HepG2 (cell line): Measurements from ENCODE around the gene ZNF771. TPM values are rescaled to one million over a fixed set of nuclear protein-coding genes. Genes with fewer than 3 reads are reported as not detected.

Experiments
- CBX1 ChIP-seq: IDR thresholded peaks from one replicate; pipeline ENCODE4 v1.6.1; 2016; ENCODE audit warnings: antibody characterized with exemption, low read depth
- CREBL2 ChIP-seq: sonication (generic); formaldehyde crosslinking; IDR thresholded peaks from 2 replicates; pipeline ENCODE4 v1.8.1; 2023; ENCODE audit warnings: missing genetic modification reagents, mild to moderate bottlenecking, borderline replicate concordance
- GABPA ChIP-seq, 2 experiments: IDR thresholded peaks; 2 replicates each; pipeline ENCODE4 v1.6.1; 2011 to 2016; ENCODE audit warnings: low read depth in 2 of 2, low read length in 1 of 2, missing biosample characterization in 1 of 2, missing genetic modification characterization in 1 of 2
- KLF9 ChIP-seq: IDR thresholded peaks from 2 replicates; pipeline ENCODE4 v1.6.1; 2016; ENCODE audit warnings: low read depth
- MED8 ChIP-seq: sonication (generic); formaldehyde crosslinking; IDR thresholded peaks from 2 replicates; pipeline ENCODE4 v1.8.1; 2023; ENCODE audit warnings: mild to moderate bottlenecking, missing genetic modification reagents; ENCODE audit not compliant: insufficient replicate concordance
- SIN3A ChIP-seq: IDR thresholded peaks from 2 replicates; pipeline ENCODE4 v1.6.1; 2011; ENCODE audit warnings: low read depth, mild to moderate bottlenecking, control low read depth, low read length, borderline replicate concordance
- SYNCRIP ChIP-seq: fragments of 200-400 bp; formaldehyde crosslinking; IDR thresholded peaks from 2 replicates; pipeline ENCODE4 v1.6.1; 2018; ENCODE audit warnings: mild to moderate bottlenecking, low read depth, low read length; ENCODE audit not compliant: insufficient read depth
- TEAD3 ChIP-seq: optimal IDR thresholded peaks from 2 replicates; pipeline ENCODE3; 2016; ENCODE audit warnings: borderline replicate concordance
- ZNF276 ChIP-seq: sonication (generic); formaldehyde crosslinking; IDR thresholded peaks from 2 replicates; pipeline ENCODE4 v1.4.0; 2020; ENCODE audit warnings: mild to moderate bottlenecking, low read depth, missing genetic modification reagents
- ZNF800 ChIP-seq: sonication (generic); formaldehyde crosslinking; IDR thresholded peaks from 2 replicates; pipeline ENCODE4 v1.4.0; 2020; ENCODE audit warnings: missing genetic modification reagents
- ZSCAN5A ChIP-seq: sonication (generic); formaldehyde crosslinking; IDR thresholded peaks from 2 replicates; pipeline ENCODE4 v1.8.0; 2022; ENCODE audit warnings: mild to moderate bottlenecking, missing genetic modification reagents, borderline replicate concordance
- polyA plus RNA-seq, 8 experiments: library from polyadenylated mRNA; depleted of rRNA in 3 of 8; stranded (reverse) in 7 of 8; unstranded in 1 of 8; fragments of >200 nt; fragmentation: Illumina TruSeq in 4 of 8; extraction: Trizol in 4 of 8; gene quantifications; 2 replicates each; pipeline versions ENCODE4 v1.2.1 to v1.2.3, GENCODE V29; 2011 to 2016; ENCODE audit warnings: low read depth in 4 of 8, missing spikeins in 1 of 8, mixed read lengths in 1 of 8; ENCODE audit not compliant: insufficient read depth in 1 of 8
- total RNA-seq, 5 experiments: library from RNA; depleted of rRNA; stranded (reverse); fragments of >200 nt; fragmentation: Illumina TruSeq; extraction: Trizol; gene quantifications; 2 replicates each; pipeline ENCODE4 v1.2.3, GENCODE V29; 2016; ENCODE audit warnings: low read depth in 1 of 5
- TF ChIP-seq, protein P1 (sequence below): sonication (generic); formaldehyde crosslinking; IDR thresholded peaks from 2 replicates; pipeline ENCODE4 v1.4.0; 2020; ENCODE audit warnings: low read depth, missing genetic modification reagents
- TF ChIP-seq, protein P2 (sequence below): sonication (generic); formaldehyde crosslinking; IDR thresholded peaks from 2 replicates; pipeline ENCODE4 v1.8.1; 2023; ENCODE audit warnings: missing genetic modification reagents, inconsistent platforms, borderline replicate concordance
- TF ChIP-seq, protein P3 (sequence below): IDR thresholded peaks from 2 replicates; pipeline ENCODE4 v1.6.1; 2016; ENCODE audit warnings: missing biosample characterization, missing genetic modification reagents, low read depth

ZNF771 gene
- total and polyA plus RNA-seq, 2 of the 13 experiments (the other 11 are each of a cell fraction or from before 2014, with no cell fraction given) = 5.0 to 11.8 TPM

DNA sequence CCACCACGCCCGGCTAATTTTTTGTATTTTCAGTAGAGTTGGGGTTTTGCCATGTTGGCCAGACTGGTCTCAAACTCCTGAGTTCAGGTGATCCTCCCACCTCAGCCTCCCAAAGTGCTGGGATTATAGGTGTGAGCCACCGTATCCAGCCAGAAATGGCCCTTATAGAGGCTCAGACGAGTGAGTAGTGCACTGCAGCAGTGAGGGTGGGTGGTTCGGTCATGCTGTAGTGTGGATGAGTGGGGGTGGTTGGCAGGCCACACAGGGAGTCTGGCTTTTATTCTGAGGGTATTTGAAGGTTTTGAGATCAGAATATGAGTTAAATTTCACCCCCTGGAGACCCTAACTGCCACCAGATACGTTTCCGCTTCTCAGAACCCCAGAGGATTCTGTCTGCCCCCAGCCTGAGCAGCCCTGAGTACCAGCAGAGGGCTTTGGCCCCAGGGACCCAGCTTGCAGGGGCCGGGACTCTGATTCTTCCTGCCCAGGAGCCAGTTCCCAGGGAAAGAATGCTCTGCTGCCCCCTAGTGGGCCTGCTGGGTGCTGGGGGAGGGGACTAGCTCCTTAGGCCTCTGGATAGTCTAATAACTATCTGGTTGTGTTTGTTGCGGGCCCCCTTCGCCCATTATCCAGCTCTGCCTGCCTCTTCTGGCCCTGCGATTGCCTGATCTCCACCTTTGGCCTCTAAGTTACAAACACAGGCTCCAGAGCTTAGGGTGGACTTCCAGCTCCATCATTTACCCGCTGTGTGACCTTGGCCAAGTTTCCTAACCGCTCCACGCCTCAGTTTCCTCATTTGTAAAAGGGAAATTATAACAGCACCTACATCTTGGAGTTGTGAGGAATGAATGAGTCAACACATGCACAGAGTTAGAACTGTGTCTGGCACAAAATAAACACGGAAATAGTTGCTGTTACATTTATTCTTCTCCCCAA is 2.0 kb downstream of the ZNF771 start (continued):
- TF ChIP-seq, protein P1, sequence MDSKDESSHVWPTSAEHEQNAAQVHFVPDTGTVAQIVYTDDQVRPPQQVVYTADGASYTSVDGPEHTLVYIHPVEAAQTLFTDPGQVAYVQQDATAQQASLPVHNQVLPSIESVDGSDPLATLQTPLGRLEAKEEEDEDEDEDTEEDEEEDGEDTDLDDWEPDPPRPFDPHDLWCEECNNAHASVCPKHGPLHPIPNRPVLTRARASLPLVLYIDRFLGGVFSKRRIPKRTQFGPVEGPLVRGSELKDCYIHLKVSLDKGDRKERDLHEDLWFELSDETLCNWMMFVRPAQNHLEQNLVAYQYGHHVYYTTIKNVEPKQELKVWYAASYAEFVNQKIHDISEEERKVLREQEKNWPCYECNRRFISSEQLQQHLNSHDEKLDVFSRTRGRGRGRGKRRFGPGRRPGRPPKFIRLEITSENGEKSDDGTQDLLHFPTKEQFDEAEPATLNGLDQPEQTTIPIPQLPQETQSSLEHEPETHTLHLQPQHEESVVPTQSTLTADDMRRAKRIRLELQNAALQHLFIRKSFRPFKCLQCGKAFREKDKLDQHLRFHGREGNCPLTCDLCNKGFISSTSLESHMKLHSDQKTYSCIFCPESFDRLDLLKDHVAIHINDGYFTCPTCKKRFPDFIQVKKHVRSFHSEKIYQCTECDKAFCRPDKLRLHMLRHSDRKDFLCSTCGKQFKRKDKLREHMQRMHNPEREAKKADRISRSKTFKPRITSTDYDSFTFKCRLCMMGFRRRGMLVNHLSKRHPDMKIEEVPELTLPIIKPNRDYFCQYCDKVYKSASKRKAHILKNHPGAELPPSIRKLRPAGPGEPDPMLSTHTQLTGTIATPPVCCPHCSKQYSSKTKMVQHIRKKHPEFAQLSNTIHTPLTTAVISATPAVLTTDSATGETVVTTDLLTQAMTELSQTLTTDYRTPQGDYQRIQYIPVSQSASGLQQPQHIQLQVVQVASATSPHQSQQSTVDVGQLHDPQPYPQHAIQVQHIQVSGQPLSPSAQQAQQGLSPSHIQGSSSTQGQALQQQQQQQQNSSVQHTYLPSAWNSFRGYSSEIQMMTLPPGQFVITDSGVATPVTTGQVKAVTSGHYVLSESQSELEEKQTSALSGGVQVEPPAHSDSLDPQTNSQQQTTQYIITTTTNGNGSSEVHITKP = peak; percentile 59; the same call in 1 of the 2 replicates
- TF ChIP-seq CREBL2 (CRISPR knock-in tag) (0 out of 2 replicates have a peak, but pooled peaks have one; percentile 32), SYNCRIP (no peak), SIN3A (peak; percentile 84; the same call in 1 of the 2 replicates), ZSCAN5A (CRISPR knock-in tag) (no peak), GABPA (IDR thresholded peaks at IDR 0.05; ENCODE audit: low read depth, low read length) (no peak), GABPA (CRISPR knock-in tag; IDR thresholded peaks at IDR 0.05; ENCODE audit: low read depth) (peak; percentile 67), ZNF276 (CRISPR knock-in tag) (no peak; the same call in 1 of the 2 replicates), CBX1 (no peak), KLF9 (CRISPR knock-in tag) (no peak), TEAD3 (peak; percentile 82), ZNF800 (peak; percentile 55; the same call in 1 of the 2 replicates), MED8 (CRISPR knock-in tag) (no peak)
- TF ChIP-seq, protein P2, sequence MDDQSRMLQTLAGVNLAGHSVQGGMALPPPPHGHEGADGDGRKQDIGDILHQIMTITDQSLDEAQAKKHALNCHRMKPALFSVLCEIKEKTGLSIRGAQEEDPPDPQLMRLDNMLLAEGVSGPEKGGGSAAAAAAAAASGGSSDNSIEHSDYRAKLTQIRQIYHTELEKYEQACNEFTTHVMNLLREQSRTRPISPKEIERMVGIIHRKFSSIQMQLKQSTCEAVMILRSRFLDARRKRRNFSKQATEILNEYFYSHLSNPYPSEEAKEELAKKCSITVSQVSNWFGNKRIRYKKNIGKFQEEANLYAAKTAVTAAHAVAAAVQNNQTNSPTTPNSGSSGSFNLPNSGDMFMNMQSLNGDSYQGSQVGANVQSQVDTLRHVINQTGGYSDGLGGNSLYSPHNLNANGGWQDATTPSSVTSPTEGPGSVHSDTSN (CRISPR knock-in tag) = no peak
- TF ChIP-seq, protein P3, sequence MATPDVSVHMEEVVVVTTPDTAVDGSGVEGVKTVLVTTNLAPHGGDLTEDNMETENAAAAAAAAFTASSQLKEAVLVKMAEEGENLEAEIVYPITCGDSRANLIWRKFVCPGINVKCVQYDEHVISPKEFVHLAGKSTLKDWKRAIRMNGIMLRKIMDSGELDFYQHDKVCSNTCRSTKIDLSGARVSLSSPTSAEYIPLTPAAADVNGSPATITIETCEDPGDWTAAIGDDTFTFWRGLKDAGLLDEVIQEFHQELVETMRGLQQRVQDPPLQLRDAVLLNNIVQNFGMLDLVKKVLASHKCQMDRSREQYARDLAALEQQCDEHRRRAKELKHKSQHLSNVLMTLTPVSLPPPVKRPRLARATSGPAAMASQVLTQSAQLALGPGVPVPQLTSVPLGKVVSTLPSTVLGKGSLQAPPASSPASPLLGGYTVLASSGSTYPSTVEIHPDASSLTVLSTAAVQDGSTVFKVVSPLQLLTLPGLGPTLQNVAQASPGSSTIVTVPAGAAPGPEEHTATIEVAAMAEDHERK (CRISPR knock-in tag) = no peak
